OCI-M2 (cell line): ENCODE results near the gene CXCL1.
"Not testable (repeated sequence)": the region's sequence is repeated elsewhere in the genome, so short reads cannot be mapped to it uniquely, and the experiment has no call there.

Source experiments
- DNase-seq: peaks from one replicate; lab custom pipeline; 2025; ENCODE audit not compliant: unreplicated experiment; lab: John Stamatoyannopoulos, UW

The CXCL1 gene

DNA sequence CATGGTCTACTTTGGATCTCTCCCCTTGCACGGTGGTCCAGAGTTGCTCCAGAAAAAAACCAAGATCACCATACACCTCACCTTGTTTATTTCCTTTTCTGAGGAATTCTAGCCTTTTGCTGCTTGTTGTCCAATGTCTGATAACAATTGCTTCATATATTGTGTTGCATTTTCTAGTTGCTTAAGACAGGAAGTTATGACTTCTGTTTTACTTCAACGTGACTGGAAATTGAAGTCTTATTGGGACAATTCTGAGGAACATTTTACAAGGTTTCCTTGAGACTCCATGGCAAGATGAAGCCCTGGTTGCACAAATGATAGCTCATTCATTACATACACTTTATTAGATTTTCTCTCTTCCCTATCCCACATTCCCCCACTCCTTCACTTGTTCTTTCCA, 5.2 kb downstream of the CXCL1 start:
- no peak for DNase-seq

DNA sequence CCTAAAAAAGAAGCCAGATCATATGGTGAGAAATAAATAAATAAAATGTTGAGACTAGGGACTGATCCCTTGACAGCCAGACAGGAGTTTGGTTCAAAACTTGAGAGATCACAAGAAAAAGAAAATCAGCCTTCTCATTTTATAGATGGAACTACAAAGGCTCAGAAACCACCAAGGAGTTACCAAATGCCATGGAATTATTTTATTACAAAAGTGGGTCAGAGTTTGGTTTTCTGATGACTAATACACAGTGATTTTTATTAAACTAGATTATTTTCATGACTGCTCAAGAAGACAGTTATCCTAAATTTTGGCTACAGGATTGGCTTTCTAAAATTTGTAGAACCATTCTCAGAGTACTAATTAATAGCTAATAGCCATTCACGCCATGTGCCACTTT, 6.2 kb downstream of the CXCL1 start:
- no peak for DNase-seq

DNA sequence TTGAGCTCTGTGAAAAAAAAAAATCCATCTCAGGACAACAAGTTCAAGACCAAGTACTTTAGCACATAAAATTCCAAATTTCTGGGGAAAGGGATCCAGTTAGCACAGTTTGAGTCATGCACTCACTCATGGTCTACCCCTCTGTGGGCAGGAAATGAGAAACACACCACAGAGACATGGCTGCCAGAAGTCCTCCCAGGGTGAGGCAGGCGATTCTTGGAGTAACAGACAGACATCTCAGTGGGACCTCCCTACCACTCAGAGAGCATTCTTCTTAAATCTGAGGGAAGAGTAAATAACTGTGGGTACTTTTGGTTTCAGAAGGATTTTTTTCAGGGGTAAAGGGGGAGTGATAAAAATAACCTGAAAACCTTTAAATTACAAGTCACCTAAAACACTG, 14.1 kb downstream of the CXCL1 start:
- DNase-seq, result no peak

DNA sequence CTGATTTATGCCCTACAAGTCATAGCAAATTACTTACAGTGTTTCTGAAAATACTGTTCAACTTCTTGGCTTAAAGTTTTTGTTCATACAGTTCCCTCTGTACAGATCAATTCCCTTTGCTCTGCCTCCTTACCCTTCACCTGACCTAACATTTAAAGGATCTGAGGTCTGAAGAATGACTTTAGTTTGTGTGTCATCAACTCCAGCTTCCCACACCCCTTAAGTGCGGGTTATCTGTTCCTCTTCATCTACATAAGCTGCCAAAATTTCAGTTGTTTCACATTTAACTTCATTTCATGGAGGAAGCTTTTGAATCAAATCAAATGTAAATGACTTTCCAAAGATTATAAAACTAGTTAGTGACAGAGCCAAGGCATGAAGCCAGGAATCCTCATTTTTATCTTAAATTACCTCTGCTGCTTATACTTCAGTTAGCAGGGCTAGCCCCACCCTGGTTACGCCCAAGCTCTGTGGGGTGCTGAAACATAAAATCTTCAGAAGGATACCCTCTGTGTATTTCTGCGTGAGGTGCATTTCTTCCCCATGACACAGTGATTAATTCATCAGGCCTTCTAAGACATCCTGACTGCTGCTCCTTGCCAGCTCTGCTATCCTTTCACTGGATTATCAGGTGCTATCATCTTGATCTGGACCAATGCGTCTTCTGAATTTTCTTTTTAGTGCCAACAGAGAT, 16.5 kb downstream of the CXCL1 start:
- DNase-seq, result no peak

DNA sequence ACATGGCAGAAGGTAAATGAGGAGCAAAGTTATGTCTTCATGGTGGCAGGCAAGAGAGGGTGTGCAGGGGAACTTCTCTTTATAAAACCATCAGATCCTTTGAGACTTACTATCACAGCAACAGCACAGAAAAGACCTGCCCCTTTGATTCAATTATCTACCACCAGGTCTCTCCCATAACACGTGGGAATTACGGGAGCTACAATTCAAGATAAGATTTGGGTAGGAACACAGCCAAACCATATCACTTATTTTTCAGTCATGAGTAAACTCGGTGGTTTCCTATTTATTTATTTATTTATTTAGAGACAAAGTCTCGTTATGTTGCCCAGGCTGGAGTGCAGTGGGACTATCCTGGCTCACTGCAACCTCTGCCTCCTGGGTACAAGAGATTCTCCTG, 22.1 kb downstream of the CXCL1 start:
- no peak for DNase-seq

DNA sequence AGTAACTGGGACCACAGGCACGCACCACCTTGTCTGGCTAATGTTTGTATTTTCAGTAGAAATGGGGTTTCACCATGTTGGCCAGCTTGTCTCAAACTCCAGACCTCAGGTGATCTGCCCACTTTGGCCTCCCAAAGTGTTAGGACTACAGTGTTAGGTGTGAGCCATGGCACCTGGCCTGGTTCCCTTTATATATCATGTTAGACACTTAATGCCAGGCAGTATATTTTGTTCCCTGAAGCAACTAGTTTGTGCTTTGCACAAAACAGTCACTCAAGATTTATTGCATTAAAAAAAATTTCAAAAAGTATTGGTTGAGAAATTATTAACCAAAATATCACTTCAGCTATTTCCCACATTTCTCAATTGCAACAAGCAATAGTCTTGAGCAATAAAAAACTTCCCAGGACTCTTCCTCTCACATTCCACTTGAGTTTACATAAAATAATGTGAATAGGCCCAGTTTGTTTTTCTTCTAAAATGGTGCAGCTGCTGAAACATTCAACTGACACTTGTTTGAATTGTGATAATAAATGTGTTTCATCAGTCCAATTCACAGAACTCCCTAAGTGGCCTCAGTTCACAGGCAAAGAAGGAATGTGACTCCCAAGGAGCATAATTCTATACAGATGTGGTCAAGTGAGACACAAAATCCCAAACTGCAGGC, 22.7 kb downstream of the CXCL1 start:
- no peak for DNase-seq

DNA sequence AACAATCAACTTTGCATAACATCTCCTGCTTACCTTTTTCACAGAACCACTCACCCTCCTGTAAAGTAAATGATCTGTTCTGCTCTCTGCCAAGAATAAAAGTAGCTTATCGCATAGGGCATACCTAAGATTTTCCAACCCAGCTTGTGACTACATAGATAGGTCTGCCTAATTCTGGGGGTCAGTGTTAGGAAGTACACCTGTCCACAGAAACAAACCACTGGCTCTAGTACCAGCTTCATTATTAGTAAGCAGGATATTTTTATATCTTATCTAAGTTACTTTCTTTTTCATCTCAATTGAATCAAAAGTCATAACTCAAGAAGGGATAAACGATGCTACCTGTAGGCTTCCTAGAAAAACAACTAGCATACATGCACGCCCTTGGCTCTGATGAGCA, 23.8 kb downstream of the CXCL1 start:
- no peak for DNase-seq

DNA sequence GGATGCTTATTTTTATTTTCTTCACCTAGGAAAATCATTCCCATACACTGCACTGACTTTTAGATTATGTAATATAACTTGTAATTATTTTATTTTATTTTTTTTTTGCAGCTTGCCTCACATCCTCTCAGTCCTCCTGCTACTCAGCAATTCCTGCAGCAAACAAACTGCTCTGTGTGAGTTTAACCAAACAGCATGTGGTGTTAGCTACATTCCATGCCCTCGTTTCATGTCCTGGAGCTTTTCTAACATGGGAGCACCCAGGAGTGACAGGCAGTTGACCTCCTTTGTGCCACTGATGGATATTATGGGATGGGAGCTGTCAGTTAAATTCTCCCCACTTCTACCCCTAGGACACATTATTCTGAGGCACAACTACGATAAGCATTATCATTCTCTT, 24.8 kb downstream of the CXCL1 start:
- DNase-seq, result no peak

DNA sequence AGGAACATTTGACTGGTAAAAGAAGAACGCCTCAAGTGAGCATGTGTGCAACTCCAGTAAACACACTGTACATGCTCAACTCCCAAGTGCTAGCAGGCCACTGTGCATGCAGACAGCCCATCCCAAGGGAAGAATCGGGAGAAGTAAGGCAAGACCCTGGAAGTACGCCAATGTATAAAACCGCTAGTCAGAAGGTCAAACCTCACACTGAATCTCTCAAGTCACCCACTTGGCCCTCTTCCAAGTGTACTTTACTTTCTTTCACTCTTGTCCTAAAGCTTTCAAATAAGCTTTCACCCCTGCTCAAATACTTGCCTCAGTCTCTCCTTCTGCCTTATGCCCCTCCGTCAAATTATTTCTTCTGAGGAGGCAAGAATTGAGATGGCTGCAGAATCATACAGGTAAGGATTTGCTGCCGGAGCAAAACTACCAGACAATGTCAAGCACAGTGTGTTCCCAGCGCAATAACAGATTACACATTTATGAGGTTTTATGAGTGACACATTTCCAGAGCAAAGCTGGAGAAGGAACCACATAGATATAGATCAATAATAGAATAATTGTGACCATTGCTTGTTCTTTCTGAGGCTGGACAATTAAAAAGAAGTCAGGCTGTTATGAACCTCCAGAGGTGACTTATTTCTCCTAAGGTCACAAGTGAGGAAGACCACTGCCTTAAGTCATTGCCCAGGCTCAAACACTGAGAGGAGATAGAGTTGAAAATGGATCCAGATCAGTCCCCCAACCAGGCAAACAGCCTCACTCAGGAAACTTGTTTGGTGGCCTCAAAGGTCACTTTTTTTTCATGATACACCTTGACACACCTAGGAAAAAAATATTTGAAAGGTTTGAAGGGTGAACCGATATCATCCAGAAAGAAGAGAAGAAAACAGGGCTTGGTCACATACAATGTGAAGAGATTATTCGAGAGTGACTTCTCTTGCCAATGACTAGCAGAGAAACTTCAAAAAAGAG, 26.3 kb downstream of the CXCL1 start:
- no peak for DNase-seq

DNA sequence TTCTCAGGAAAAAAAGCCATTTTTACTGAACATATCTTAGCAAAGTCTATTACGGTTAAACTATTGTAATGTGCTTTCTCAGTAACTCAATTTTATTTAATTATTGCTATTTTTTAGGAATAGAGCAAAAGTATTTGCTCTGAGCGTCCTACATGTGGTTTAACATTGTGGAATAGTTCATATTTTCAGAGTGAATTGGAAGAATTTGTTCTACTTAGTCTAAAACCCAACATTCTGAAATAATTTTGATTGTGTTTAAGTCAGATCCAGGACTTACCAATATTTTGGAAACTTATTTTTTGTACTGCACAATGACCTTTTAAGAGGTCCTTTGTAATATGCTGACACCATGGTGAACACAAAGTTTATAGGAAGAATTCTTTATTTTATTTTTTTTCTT, 27.2 kb downstream of the CXCL1 start:
- no peak for DNase-seq

DNA sequence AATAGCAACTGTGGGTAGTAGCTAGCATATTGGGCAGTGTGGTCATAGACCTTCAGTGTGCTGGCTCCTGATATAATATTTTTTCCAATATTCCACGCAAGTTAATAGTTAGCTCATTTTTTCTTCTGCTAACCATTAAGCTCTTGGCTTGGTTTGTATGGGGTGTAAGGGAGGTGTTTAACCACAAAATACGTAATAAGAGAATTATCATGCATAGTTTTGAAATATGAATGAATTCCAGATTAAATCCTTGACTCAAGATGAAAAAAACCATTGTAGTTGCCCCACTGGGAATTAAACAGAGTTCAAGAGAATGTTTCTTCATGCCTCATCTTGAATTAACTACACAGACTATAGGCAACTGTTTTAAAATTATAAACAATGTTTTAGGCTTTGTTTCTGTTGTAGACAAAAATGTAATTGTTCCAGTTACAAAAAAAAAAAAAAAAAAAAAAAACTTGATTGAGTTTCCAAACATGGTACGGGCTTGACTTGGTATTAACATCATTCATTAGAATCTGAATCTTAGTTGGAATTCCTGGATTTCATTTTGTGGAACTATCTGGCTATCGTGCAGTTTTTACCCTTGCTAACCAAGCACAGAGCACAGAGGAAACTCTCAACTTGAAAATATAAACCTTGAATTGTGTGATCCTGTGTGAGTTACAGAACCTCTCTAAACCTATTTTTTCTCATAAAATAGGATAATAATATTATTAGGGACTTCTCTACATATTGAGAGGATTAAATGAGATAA, 28.4 kb downstream of the CXCL1 start:
- DNase-seq, result no peak

DNA sequence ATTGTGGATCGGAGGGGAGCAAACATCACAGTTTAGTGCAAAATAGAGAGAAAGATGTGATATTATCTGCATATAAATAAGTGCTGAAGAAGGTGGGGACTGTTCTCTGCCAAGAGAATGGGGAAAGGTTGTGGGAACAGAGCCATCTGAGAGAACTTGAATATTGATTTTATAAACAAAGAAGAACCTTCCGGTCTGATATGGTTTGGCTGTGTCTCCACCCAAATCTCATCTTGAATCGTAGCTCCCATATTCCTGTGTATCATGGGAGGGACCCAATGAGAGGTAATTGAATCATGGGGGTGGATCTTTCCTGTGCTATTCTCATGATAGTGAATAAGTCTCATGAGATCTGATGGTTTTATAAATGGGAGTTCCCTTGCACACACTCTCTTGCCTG, 30.1 kb downstream of the CXCL1 start:
- not testable (repeated sequence) for DNase-seq

DNA sequence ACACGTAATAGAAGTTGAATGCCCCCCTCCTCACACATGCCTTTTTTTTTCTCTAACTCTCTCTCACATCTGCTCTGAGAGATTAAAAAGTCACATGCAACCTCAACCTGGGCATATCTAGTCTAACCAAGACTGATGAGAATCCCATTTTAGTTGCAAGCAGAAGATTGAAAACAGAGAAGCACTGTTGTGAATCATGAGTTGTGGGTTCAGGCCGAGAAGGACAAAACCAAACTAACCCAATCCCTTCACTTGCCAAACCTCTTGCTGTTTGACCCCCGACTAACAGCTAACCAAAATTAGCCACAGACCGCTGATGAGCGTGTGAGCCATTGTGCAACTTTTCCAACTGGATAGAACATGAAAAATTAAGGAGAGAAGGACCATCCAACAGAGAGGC, 31.8 kb downstream of the CXCL1 start:
- DNase-seq, result no peak

DNA sequence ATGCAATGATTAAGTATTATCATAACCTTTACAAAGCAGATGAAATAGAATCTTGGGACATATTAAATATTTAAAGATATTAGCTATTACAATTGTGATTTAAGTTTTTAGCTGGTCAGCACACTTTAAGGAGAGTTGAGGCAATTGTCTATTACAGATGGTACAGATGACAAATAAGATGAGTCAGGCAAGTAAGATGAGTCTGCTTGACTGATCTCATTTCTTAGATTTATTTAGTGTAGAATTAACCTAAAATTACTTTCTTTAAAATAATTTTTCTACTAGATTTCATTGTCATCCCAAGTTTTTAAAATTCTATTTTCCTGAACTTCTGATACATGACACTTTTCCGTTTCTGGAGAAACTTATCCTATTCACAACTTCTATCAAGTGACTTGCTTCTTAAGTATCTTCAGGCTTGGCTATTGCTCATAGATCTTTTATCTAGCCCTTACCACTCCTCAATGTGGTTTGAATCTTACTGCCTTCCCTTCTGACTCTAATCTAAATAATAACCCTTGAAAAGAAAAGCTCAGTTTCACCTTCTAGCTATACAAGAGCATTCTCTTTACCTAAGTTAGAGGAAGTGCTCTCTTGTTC, 32.9 kb downstream of the CXCL1 start:
- no peak for DNase-seq

DNA sequence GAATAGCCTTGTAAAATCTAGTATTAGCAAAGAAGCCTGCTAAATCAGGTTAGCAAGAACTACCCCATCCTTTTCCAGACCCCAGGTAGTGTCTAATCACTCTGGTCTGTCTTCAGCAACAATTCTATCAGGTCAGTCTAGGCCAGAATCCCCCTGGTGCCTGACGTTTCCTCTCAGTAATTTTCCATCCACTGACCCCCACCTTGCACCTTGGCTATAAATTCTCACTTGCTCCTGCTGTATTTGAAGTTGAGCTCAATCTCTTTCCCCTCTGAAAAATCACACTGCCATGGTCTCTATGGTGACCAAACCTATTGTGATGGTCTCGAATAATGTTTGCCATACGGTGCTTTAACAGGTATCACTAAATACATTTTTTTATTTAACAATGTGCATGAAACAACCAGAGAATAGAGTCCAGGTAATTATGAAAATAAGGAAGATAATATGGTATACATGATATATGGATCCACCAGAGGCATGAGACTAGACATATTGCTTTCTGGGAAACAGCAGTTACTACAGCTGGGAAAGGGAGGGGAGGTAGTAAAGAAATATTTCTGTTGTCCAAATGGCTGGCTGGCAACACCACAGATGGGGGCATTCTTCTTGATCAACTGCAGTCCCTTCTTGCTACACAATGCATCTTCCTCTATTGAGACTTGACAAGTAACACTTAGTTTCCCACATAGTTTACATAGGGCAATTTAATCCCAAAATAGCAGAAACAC, 33.8 kb downstream of the CXCL1 start:
- DNase-seq, result no peak

DNA sequence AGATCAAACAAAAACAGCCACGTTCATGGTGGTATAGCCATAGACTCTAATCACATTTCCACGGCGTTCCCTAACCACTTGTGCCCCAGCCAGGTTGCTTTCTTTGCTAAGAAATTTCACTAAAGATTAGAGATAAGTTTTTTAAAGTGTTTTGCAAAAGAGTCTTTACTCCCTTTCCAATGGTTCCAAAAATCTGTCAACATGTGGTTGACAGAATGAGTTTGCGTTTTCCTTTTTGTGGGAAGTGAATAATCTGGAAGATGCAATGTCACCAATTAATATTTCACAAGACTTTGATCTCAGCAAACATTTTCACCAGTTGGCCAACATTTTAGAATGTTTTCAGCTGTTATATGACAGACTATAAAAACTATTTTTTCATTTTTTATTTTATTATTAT, 35.3 kb downstream of the CXCL1 start:
- DNase-seq, result no peak

DNA sequence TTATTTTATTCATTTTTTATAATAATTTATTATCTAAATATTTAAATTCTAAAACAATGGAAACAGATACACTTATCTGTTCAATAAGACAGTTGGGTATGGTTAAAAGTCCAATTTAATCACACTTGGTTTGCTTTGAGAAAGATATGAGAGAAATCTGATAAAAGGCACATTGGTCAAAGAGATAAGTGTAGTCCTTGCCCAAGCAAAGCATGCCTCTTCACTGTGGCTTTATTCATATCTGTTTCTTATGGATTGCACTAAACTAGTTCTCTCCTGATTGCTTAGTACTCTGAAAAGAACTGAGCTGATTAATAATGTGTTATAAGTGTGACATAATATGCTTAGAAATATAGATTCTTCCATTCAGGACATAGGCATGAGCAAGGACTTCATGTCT, 39.8 kb downstream of the CXCL1 start:
- no peak for DNase-seq

DNA sequence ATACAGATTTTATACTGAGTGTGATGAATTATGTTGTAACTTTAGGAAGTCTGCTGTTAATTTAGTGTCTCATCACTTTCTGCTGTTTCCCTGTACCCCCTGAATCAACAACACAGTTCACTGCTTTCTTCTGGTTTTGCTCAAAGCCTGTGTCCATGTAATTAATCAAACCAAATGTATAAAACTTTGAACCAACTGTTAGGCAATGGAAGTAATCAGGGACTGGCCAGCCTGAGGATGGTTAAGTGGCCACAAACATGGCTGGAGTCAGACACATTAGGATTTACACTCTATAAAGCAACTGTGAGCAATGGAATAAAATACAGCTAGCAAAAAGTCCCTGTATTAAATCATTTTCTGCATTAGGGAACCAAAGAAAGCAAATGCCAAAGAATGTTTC, 42.6 kb downstream of the CXCL1 start:
- no peak for DNase-seq

DNA sequence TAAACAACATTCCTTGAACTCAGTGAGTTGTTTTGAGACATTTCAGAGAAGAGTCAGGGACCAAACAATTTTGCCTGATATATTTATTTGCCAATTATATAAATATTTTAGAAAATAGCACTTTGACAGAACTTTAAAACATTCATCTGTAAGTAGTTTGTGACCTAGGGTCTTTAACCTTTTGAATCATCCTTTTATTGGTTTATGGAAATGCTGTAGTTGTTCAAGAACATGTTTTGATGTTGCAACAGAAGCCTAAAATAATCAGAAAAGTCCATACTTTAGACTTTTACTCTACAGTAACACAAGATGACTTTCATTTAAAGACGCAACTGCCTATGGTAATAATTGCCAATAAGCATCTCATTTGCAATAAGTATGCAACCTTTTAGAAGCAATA, 43.0 kb downstream of the CXCL1 start:
- no peak for DNase-seq

DNA sequence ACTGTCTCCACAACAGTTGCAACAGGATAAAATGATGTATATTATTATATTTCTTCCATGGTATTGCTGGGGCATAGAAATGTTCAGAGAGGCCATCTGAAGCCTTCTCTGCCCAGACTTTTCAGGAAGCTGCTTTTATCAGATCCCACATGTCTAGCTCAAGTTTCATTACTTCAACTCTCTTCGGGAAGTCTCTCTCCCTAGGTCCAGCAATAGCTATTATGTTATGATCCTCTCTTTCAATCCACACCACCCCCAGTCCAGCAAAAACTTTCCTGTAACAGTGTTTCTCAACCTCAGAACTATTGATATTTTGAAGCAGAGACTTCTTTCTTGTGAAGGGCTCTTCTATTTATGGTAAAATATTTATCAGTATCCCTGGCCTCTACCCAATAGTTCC, 44.9 kb downstream of the CXCL1 start:
- no peak for DNase-seq
